ENCODE data around the gene COPZ2. TPM values are rescaled to one million over a fixed set of nuclear protein-coding genes. Genes with fewer than 3 reads are reported as not detected.

Gene COPZ2
- polyA plus RNA-seq, 1 of the 3 experiments (the other 2 are of a cell fraction) = 36.9 TPM

GRCh38 chr17:48048384-48049126 lies 11.0 kb upstream of the COPZ2 start:
- DNase-seq = peak; percentile 94
- Histone ChIP-seq H3K4me1 (ENCODE audit: control insufficient read depth in 1 of 2, insufficient read depth in 2 of 2, low read depth in 1 of 2, low read length in 1 of 2) (peaks cover 49 to 53% of the 10 kb centered on the region in 2 experiments), H3K9me3 (no peaks in the 10 kb centered on the region), H3K4me2 (peak overlapping the region; percentile 88), H3K9me2 (no peaks in the 10 kb centered on the region), H3K27me3 (ENCODE audit: insufficient read depth) (no peaks in the 10 kb centered on the region), H3K4me3 (ENCODE audit: low read depth in 2 of 2, low read length in 1 of 2) (peak overlapping the region; percentile 77 to 90), H3F3A (replicated peaks; ENCODE audit: insufficient read depth) (peaks cover 32% of the 10 kb centered on the region), H3K79me2 (ENCODE audit: insufficient read depth) (peaks cover 65% of the 10 kb centered on the region), H4K20me1 (ENCODE audit: insufficient read depth) (peaks cover 31% of the 10 kb centered on the region), H2AFZ (ENCODE audit: low read depth) (no peak overlapping the region), H3K9ac (peak overlapping the region; percentile 88), H3K27ac (ENCODE audit: low read depth in 2 of 2, low read length in 1 of 2) (peak overlapping the region; percentile 95 to 98), H3K36me3 (replicated peaks in 1 of 2; ENCODE audit: control insufficient read depth in 1 of 2, insufficient read depth in 2 of 2, low read length in 1 of 2) (peaks cover 18 to 27% of the 10 kb centered on the region in 2 experiments)
- CTCF ChIA-PET = interaction anchor here (0.6 to 44.3 kb wide), 18 partner anchors 7 to 593 kb away, joined by 3 to 1200 read pairs (median 4); partner anchors contain the start of genes CDK5RAP3 and COPZ2
- under 1% methylated on average over 41 of the region's 53 CpGs for WGBS (ENCODE audit: low lambda C conversion rate)
- POLR2A ChIA-PET = interaction anchor here (0.6 to 3.9 kb wide), 35 partner anchors 10 to 1143 kb away, joined by 3 to 34 read pairs (median 5); partner anchors contain the start of genes CBX1, CDK5RAP3, COPZ2 and SNX11
- TF ChIP-seq RAD21 (IDR thresholded peaks at IDR 0.05; ENCODE audit: low read length) = peak; percentile 1; the same call in 1 of the 2 replicates
- no peak for TF ChIP-seq IRF3 (IDR thresholded peaks at IDR 0.05; ENCODE audit: low read depth, low read length)
- TF ChIP-seq TCF12 (IDR thresholded peaks at IDR 0.05) = no peak
- no peak; the same call in 1 of the 2 replicates for TF ChIP-seq FOXJ3 (CRISPR knock-in tag; IDR thresholded peaks at IDR 0.05)
- TF ChIP-seq NFIC (IDR thresholded peaks at IDR 0.05; ENCODE audit: borderline replicate concordance) = no peak; the same call in 1 of the 2 replicates
- TF ChIP-seq MEF2A (IDR thresholded peaks at IDR 0.05; ENCODE audit: borderline replicate concordance, low read depth) = no peak
- no peak for TF ChIP-seq CTCF (IDR thresholded peaks at IDR 0.05)
- peak; percentile 91 for TF ChIP-seq TAF1 (IDR thresholded peaks at IDR 0.05; ENCODE audit: borderline replicate concordance, low read depth, low read length)
- TF ChIP-seq EZH2phosphoT487 (IDR thresholded peaks at IDR 0.05; ENCODE audit: borderline replicate concordance, low read depth) = no peak
- no peak for TF ChIP-seq USF1 (IDR thresholded peaks at IDR 0.05; ENCODE audit: borderline replicate concordance, low read depth)
- no peak for TF ChIP-seq ELF1 (IDR thresholded peaks at IDR 0.05)
- TF ChIP-seq NRF1 (IDR thresholded peaks at IDR 0.05; ENCODE audit: low read depth, low read length) = no peak
- TF ChIP-seq JUND (IDR thresholded peaks at IDR 0.05) = no peak
- TF ChIP-seq CHD2 (IDR thresholded peaks at IDR 0.05; ENCODE audit: low read length, partially characterized antibody) = no peak
- TF ChIP-seq SMC3 (IDR thresholded peaks at IDR 0.05; ENCODE audit: low read depth, low read length) = no peak
- TF ChIP-seq REST (IDR thresholded peaks at IDR 0.05; ENCODE audit: low read depth, low read length) = no peak; the same call in 1 of the 2 replicates
- no peak for TF ChIP-seq GABPA (IDR thresholded peaks at IDR 0.05; ENCODE audit: low read depth)
- TF ChIP-seq RFX5 (IDR thresholded peaks at IDR 0.05; ENCODE audit: low read length) = no peak
- 0 out of 2 replicates have a peak, but pooled peaks have one; percentile 16 for TF ChIP-seq MXI1 (IDR thresholded peaks at IDR 0.05; ENCODE audit: low read depth, low read length)
- no peak for TF ChIP-seq PBX3 (IDR thresholded peaks at IDR 0.05)
- peak; percentile 22; the same call in 1 of the 2 replicates for TF ChIP-seq MAX (IDR thresholded peaks at IDR 0.05; ENCODE audit: low read depth)
- TF ChIP-seq RXRA (IDR thresholded peaks at IDR 0.05; ENCODE audit: borderline replicate concordance, low read depth) = no peak
- TF ChIP-seq GATA2 (CRISPR knock-in tag; IDR thresholded peaks at IDR 0.05) = no peak
- peak; percentile 14 to 33; a peak in 2 of 4 replicates for TF ChIP-seq EP300 (IDR thresholded peaks at IDR 0.05; ENCODE audit: borderline replicate concordance in 1 of 2, low read depth in 1 of 2, low read length in 1 of 2)
- TF ChIP-seq RCOR1 (IDR thresholded peaks at IDR 0.05; ENCODE audit: low read length) = no peak

Data from SK-N-SH (cell line).